Tibial nerve (tissue), 4 donors: ENCODE data around the gene CNTN5. TPM values are rescaled to one million over a fixed set of nuclear protein-coding genes. Genes with fewer than 3 reads are reported as not detected.

Experiments
- DNase-seq, 2 donors: peaks; one replicate each; pipeline ENCODE4 v3.0.0-alpha.2; 2019; ENCODE audit warnings: low spot score in 2 of 2
- H3K27ac ChIP-seq, 4 donors: fragments of 200-600 bp; sonication (generic) in 3 of 4; one replicate each; pipeline ENCODE4 v1.5.1; 2017 to 2019; ENCODE audit warnings: mild to moderate bottlenecking in 1 of 4
- H3K27me3 ChIP-seq, 2 donors: fragments of 200-600 bp; sonication (generic) in 1 of 2; one replicate each; pipeline versions ENCODE4 v1.5.1 to v1.6.0; 2017 to 2019
- H3K36me3 ChIP-seq, 3 donors: fragments of 200-600 bp; sonication (generic); one replicate each; pipeline ENCODE4 v1.5.1; 2018 to 2019
- H3K4me1 ChIP-seq, 4 donors: fragments of 200-600 bp; sonication (generic) in 3 of 4; one replicate each; pipeline ENCODE4 v1.5.1; 2017 to 2019
- H3K4me3 ChIP-seq, 4 donors: fragments of 200-600 bp; sonication (generic) in 3 of 4; one replicate each; pipeline ENCODE4 v1.5.1; 2017 to 2019; ENCODE audit warnings: mild to moderate bottlenecking in 1 of 4, moderate library complexity in 1 of 4
- H3K9me3 ChIP-seq, 4 donors: fragments of 200-600 bp; sonication (generic) in 3 of 4; one replicate each; pipeline ENCODE4 v1.5.1; 2017 to 2019
- EP300 ChIP-seq, 2 donors: sonication (generic); formaldehyde crosslinking; IDR thresholded peaks; one replicate each; pipeline ENCODE4 v1.6.1; 2017; ENCODE audit warnings: antibody characterized with exemption in 2 of 2, mild to moderate bottlenecking in 1 of 2
- POLR2A ChIP-seq, 2 donors: fragments of 450-650 bp; IDR thresholded peaks; one replicate each; pipeline ENCODE4 v1.6.1; 2017; ENCODE audit warnings: antibody characterized with exemption in 2 of 2, mild to moderate bottlenecking in 2 of 2, moderate library complexity in 2 of 2
- WGBS, 2 donors: methylation state at CpG; one replicate each; pipeline ENCODE4 v1.1.5; 2018; 5-methylcytosine and 5-hydroxymethylcytosine counted together
- total RNA-seq, 4 donors: library from RNA; depleted of rRNA; stranded (reverse); fragments of >200 nt; gene quantifications; one replicate each; pipeline ENCODE4 v1.1.0, GENCODE V29; 2016
- TF ChIP-seq, protein P1 (sequence below), 5 experiments: fragments of 200-600 bp in 3 of 5; fragments of 450-650 bp in 2 of 5; sonication (generic) in 3 of 5; IDR thresholded peaks; one replicate each; pipeline ENCODE4 v1.5.1; 2016 to 2019; ENCODE audit warnings: antibody characterized with exemption in 5 of 5, mild to moderate bottlenecking in 3 of 5, moderate library complexity in 2 of 5

CNTN5 gene
- total RNA-seq, 4 donors from 2014 or later, result under 0.01 to 0.22 TPM; not detected in 2

DNA sequence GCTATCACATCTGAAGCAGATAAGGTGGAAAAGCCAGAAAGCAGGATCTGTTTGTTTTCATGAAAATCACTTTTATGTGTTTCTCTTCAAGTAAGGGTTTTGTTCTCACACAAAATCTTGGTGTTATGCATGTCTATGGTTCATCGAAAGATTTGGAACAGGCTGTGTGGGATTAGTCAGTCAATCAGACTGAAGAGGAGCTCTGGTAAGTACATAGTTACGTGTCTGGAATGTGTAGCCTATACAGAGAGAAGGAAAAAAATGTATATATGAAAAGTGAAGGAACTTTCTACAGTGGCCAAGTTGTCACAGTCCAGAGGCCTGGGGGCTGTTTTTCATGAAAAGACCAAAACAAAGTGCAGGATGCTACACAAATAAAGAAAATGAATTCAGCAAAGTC lies 156.7 kb downstream of the CNTN5 start:
- no peaks in the 10 kb centered on the region for H3K9me3 ChIP-seq
- no peaks in the 10 kb centered on the region for H3K27me3 ChIP-seq
- TF ChIP-seq, protein P1, sequence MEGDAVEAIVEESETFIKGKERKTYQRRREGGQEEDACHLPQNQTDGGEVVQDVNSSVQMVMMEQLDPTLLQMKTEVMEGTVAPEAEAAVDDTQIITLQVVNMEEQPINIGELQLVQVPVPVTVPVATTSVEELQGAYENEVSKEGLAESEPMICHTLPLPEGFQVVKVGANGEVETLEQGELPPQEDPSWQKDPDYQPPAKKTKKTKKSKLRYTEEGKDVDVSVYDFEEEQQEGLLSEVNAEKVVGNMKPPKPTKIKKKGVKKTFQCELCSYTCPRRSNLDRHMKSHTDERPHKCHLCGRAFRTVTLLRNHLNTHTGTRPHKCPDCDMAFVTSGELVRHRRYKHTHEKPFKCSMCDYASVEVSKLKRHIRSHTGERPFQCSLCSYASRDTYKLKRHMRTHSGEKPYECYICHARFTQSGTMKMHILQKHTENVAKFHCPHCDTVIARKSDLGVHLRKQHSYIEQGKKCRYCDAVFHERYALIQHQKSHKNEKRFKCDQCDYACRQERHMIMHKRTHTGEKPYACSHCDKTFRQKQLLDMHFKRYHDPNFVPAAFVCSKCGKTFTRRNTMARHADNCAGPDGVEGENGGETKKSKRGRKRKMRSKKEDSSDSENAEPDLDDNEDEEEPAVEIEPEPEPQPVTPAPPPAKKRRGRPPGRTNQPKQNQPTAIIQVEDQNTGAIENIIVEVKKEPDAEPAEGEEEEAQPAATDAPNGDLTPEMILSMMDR (IDR thresholded peaks at IDR 0.05), result no peak
- TF ChIP-seq EP300 (IDR thresholded peaks at IDR 0.05), result no peak
- TF ChIP-seq POLR2A (IDR thresholded peaks at IDR 0.05), result no peak
- WGBS, 2 donors, result 75 to 77% methylated on average over 2 of the region's 2 CpGs
- H3K36me3 ChIP-seq, result no peaks in the 10 kb centered on the region
- no peak overlapping the region for H3K4me3 ChIP-seq
- no peaks in the 10 kb centered on the region for H3K4me1 ChIP-seq
- DNase-seq, result no peak
- no peak overlapping the region for H3K27ac ChIP-seq

- H3K4me3 ChIP-seq, result no peak overlapping the region
- TF ChIP-seq, protein P1 (IDR thresholded peaks at IDR 0.05), result no peak
- TF ChIP-seq POLR2A (IDR thresholded peaks at IDR 0.05) (no peak), EP300 (IDR thresholded peaks at IDR 0.05) (no peak)
- H3K4me1 ChIP-seq, result no peaks in the 10 kb centered on the region
- H3K27ac ChIP-seq, result no peak overlapping the region
- no peaks in the 10 kb centered on the region for H3K27me3 ChIP-seq
- H3K36me3 ChIP-seq, result no peaks in the 10 kb centered on the region
- no peak for DNase-seq
- no peaks in the 10 kb centered on the region for H3K9me3 ChIP-seq
Measured at GRCh38 chr11:99184146-99184545, 163.4 kb downstream of the CNTN5 start.

DNA sequence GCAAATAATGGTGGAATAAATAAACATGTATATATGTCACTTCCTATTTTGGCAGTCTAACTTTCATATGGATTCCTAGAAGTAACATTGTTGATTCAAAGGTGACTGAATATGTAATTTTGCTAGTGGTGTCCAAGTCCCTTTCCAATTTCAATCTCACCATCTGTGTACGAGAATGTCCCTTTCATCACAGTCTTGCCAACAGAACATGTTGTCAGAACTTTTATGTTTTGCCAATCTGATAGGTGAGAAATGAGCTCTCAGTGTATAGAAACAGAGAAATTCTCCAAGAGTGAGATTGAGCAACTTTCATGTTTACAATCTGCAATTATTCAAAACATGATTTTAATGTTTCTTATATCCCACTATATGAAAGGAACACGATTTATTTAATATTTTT lies 167.5 kb downstream of the CNTN5 start:
- Histone ChIP-seq H3K27me3 (no peaks in the 10 kb centered on the region), H3K27ac (no peak overlapping the region), H3K36me3 (no peaks in the 10 kb centered on the region), H3K9me3 (no peaks in the 10 kb centered on the region), H3K4me1 (no peaks in the 10 kb centered on the region), H3K4me3 (no peak overlapping the region)
- TF ChIP-seq EP300 (IDR thresholded peaks at IDR 0.05), result no peak
- WGBS, 2 donors, result 86% methylated on average over 2 of the region's 2 CpGs
- DNase-seq, result no peak

DNA sequence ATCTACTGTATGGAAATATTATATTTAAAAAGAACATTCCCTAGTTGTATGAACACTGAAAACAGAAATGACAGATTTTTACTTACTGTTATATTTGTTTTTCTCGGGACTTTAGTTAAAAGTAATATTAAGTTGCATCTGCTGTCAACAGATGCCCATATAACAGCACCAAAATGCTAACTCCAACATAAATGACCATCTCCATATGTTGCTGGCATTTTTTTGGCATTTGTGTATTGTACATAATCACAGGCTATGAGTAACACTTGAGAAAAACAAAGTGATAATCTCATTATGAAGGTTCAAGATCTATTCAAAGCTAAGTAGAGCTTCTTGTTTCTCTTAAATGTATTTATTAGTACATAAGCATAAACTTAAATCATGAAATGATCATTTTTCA lies 172.0 kb downstream of the CNTN5 start:
- TF ChIP-seq POLR2A (IDR thresholded peaks at IDR 0.05) (no peak), EP300 (IDR thresholded peaks at IDR 0.05) (no peak)
- TF ChIP-seq, protein P1 (IDR thresholded peaks at IDR 0.05), result no peak
- Histone ChIP-seq H3K9me3 (no peaks in the 10 kb centered on the region), H3K4me3 (no peak overlapping the region), H3K27me3 (no peaks in the 10 kb centered on the region), H3K4me1 (no peaks in the 10 kb centered on the region), H3K27ac (no peak overlapping the region), H3K36me3 (no peaks in the 10 kb centered on the region)
- no peak for DNase-seq
- 87 to 91% methylated on average over 1 of the region's 1 CpG for WGBS, 2 donors

GRCh38 chr11:99197477-99197876 lies 176.7 kb downstream of the CNTN5 start:
- H3K4me1 ChIP-seq, result no peaks in the 10 kb centered on the region
- 70 to 75% methylated on average over 1 of the region's 1 CpG for WGBS, 2 donors
- H3K27ac ChIP-seq, result no peak overlapping the region
- H3K9me3 ChIP-seq, result no peaks in the 10 kb centered on the region
- TF ChIP-seq, protein P1 (IDR thresholded peaks at IDR 0.05), result no peak
- TF ChIP-seq POLR2A (IDR thresholded peaks at IDR 0.05) (no peak), EP300 (IDR thresholded peaks at IDR 0.05) (no peak)
- no peak overlapping the region for H3K4me3 ChIP-seq
- no peaks in the 10 kb centered on the region for H3K36me3 ChIP-seq
- DNase-seq, result no peak
- no peaks in the 10 kb centered on the region for H3K27me3 ChIP-seq

- TF ChIP-seq EP300 (IDR thresholded peaks at IDR 0.05) (no peak), POLR2A (IDR thresholded peaks at IDR 0.05) (no peak)
- TF ChIP-seq, protein P1 (IDR thresholded peaks at IDR 0.05), result no peak
- 21 to 22% methylated on average over 3 of the region's 3 CpGs for WGBS, 2 donors
- Histone ChIP-seq H3K4me1 (no peaks in the 10 kb centered on the region), H3K27me3 (no peaks in the 10 kb centered on the region), H3K4me3 (no peak overlapping the region), H3K36me3 (no peaks in the 10 kb centered on the region), H3K9me3 (no peaks in the 10 kb centered on the region), H3K27ac (no peak overlapping the region)
- no peak for DNase-seq
Measured at GRCh38 chr11:99198215-99198614, 177.5 kb downstream of the CNTN5 start.
